Glutamatergic neuron (in vitro differentiated cells): ENCODE data around the gene TMED10. TPM values are rescaled to one million over a fixed set of nuclear protein-coding genes. Genes with fewer than 3 reads are reported as not detected.

Experiments
- DNase-seq: peaks from one replicate; pipeline ENCODE4 v3.0.0; 2022
- H3K27ac Mint-ChIP-seq: one replicate; pipeline ENCODE4 v1.8.0; 2020; ENCODE audit warnings: mild to moderate bottlenecking, mixed read lengths, inconsistent platforms; ENCODE audit not compliant: unreplicated experiment
- H3K27me3 Mint-ChIP-seq: one replicate; pipeline ENCODE4 v1.8.0; 2020; ENCODE audit warnings: mild to moderate bottlenecking, moderate library complexity, mixed read lengths, inconsistent platforms; ENCODE audit not compliant: unreplicated experiment
- H3K36me3 Mint-ChIP-seq: one replicate; pipeline ENCODE4 v1.8.0; 2020; ENCODE audit warnings: mild to moderate bottlenecking, mixed read lengths, inconsistent platforms; ENCODE audit not compliant: unreplicated experiment
- H3K4me1 Mint-ChIP-seq: one replicate; pipeline ENCODE4 v1.8.0; 2020; ENCODE audit warnings: mild to moderate bottlenecking, low read depth, mixed read lengths, inconsistent platforms; ENCODE audit not compliant: unreplicated experiment
- H3K4me3 Mint-ChIP-seq: one replicate; pipeline ENCODE4 v1.8.0; 2020; ENCODE audit warnings: mild to moderate bottlenecking, mixed read lengths, inconsistent platforms; ENCODE audit not compliant: unreplicated experiment
- H3K9me3 Mint-ChIP-seq: one replicate; pipeline ENCODE4 v1.8.0; 2020; ENCODE audit warnings: mild to moderate bottlenecking, moderate library complexity, mixed read lengths, inconsistent platforms; ENCODE audit not compliant: unreplicated experiment
- total RNA-seq: library from RNA; stranded (reverse); fragmentation: NEBNext Ultra II Directional; extraction: Animal tissue kit (Norgen Biotek cat#: 25700); gene quantifications from one replicate; pipeline ENCODE4 v1.2.1, GENCODE V29; 2021; ENCODE audit not compliant: unreplicated experiment
- TF ChIP-seq, protein P1 (sequence below): fragments of 200-600 bp; sonication (generic); IDR thresholded peaks from one replicate; pipeline ENCODE4 v1.5.0; 2021; ENCODE audit not compliant: partially characterized antibody, unreplicated experiment

The TMED10 gene
- total RNA-seq, 1 donor from 2014 or later = 124 TPM

DNA sequence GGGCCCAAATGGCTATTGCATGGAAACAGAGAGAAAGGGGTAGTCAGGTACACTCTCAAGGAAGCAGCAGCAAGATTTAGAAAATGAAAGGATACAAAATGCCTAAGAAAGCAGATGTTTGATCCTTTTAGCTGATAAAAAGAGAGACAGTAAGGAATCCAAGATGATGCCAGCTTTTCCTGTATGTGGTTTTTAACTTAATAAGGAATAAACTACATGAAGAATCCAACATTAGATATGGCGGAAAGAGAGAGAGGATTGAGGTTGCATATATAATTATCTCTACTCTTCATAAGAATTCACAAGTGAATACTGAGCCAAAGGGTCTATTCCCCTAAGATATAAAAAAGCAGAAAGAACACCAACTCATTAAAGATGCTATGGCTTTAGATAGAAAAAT, 11.6 kb downstream of the TMED10 start:
- no peaks in the 10 kb centered on the region for H3K36me3 Mint-ChIP-seq
- DNase-seq = no peak
- H3K4me3 Mint-ChIP-seq = no peak overlapping the region
- TF ChIP-seq, protein P1, sequence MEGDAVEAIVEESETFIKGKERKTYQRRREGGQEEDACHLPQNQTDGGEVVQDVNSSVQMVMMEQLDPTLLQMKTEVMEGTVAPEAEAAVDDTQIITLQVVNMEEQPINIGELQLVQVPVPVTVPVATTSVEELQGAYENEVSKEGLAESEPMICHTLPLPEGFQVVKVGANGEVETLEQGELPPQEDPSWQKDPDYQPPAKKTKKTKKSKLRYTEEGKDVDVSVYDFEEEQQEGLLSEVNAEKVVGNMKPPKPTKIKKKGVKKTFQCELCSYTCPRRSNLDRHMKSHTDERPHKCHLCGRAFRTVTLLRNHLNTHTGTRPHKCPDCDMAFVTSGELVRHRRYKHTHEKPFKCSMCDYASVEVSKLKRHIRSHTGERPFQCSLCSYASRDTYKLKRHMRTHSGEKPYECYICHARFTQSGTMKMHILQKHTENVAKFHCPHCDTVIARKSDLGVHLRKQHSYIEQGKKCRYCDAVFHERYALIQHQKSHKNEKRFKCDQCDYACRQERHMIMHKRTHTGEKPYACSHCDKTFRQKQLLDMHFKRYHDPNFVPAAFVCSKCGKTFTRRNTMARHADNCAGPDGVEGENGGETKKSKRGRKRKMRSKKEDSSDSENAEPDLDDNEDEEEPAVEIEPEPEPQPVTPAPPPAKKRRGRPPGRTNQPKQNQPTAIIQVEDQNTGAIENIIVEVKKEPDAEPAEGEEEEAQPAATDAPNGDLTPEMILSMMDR = no peak
- peaks cover 4% of the 10 kb centered on the region for H3K27me3 Mint-ChIP-seq
- H3K4me1 Mint-ChIP-seq = peaks cover 24% of the 10 kb centered on the region
- H3K9me3 Mint-ChIP-seq = peaks cover 6% of the 10 kb centered on the region
- peak overlapping the region; percentile 60 for H3K27ac Mint-ChIP-seq

DNA sequence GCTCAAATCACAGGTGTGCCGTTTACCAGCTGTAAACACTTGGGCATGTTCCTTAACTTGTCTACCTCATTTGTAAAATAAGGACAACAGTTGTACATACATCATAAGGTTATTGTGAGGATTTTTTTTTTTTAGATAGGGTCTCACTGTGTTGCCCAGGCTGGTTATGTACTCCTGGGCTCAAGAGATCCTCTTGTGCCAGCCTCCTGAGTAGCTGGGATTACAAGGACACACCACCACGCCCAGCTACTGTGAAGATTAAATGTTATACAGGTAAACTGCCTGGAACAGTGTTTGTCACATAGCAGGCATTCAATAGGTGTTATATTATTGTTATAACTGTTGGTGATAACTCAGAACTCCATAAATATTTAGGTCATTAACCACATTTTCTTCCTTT, 12.7 kb downstream of the TMED10 start:
- H3K4me1 Mint-ChIP-seq = peaks cover 24% of the 10 kb centered on the region
- TF ChIP-seq, protein P1 = no peak
- H3K4me3 Mint-ChIP-seq = no peak overlapping the region
- H3K36me3 Mint-ChIP-seq = no peaks in the 10 kb centered on the region
- peaks cover 6% of the 10 kb centered on the region for H3K9me3 Mint-ChIP-seq
- DNase-seq = no peak
- H3K27me3 Mint-ChIP-seq = peaks cover 4% of the 10 kb centered on the region
- no peak overlapping the region for H3K27ac Mint-ChIP-seq

DNA sequence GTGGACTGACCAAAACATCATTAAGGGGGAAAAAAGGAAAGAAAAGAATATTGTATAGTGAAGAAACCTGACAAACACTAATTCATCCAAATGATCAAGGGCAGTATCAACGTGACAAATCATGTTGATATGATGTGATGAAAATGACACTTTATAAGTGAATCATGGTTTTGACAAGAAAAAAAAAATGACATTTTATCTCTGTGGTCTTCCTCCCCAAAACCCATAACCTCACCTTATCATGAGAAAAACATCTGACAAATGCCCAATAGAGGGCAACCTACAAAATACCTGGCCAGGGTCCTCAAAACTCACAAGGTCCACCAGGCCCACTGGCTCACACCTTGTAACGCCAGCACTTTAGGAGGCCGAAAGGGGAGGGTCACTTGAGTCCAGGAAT, 13.8 kb downstream of the TMED10 start:
- TF ChIP-seq, protein P1 = no peak
- H3K4me1 Mint-ChIP-seq = peaks cover 18% of the 10 kb centered on the region
- H3K27ac Mint-ChIP-seq = no peak overlapping the region
- H3K36me3 Mint-ChIP-seq = no peaks in the 10 kb centered on the region
- peaks cover 6% of the 10 kb centered on the region for H3K9me3 Mint-ChIP-seq
- no peak overlapping the region for H3K4me3 Mint-ChIP-seq
- H3K27me3 Mint-ChIP-seq = peaks cover 4% of the 10 kb centered on the region
- DNase-seq = no peak

DNA sequence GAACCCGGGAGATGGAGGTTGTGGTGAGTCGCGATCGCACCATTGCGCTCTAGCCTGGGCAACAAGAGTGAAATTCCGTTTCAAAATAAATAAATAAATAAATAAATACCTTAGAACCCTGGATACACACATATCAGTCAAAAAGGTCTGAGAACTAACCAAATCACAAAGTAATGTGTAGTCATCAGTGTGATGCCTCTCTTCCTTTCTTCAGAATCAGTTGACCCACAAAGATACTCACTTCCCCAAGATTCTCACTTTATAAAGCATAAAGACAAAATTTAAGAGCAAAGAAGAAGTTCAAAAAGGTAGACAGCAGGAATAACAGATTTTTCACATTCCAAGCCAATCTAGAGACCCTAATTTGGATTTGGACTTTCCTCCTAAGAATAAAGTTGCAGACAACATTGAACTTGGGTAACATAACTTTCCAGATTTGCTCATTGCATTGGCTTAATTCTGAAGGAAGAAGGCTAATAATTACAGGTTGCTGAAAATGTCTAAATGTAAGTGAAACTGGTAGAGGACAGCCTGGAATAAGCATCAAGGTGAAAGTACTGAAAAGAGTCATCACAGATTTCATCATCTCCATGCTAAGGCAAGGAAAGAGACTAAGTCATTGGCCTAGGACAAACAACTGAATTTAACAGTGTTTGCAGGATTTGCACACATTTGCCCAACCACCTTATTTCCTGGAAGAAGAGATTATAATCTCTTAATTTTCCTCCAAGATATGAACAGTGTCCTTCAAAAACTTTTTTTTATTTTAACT, 17.4 kb downstream of the TMED10 start:
- TF ChIP-seq, protein P1 = no peak
- Mint-ChIP-seq H3K4me1 (no peaks in the 10 kb centered on the region), H3K4me3 (no peak overlapping the region), H3K9me3 (no peaks in the 10 kb centered on the region), H3K36me3 (no peaks in the 10 kb centered on the region), H3K27ac (no peak overlapping the region), H3K27me3 (no peaks in the 10 kb centered on the region)
- no peak for DNase-seq

DNA sequence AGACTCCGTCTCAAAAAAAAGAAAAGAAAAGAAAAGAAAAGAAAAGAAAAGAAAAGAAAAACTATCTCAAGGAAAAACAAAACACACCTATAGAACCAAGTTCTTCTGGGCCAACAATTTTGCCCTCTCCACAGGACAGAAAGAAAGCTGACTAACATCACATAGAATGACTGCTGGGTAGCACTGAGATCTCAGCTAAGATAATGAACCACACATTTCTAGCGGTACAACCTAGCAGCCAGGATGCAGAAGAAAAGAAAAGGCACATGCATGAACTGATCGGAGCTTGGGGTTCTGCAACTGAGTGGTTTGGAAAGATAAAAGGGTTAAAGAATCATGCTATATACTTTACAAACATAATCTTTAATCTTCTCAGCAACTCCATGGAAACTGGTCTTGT, 19.5 kb downstream of the TMED10 start:
- TF ChIP-seq, protein P1 = no peak
- no peak overlapping the region for H3K27ac Mint-ChIP-seq
- no peaks in the 10 kb centered on the region for H3K9me3 Mint-ChIP-seq
- no peaks in the 10 kb centered on the region for H3K4me1 Mint-ChIP-seq
- H3K4me3 Mint-ChIP-seq = no peak overlapping the region
- no peaks in the 10 kb centered on the region for H3K27me3 Mint-ChIP-seq
- no peaks in the 10 kb centered on the region for H3K36me3 Mint-ChIP-seq
- no peak for DNase-seq
